Right lobe of liver (tissue), 6 donors: Measurements from ENCODE around the gene RAI1. TPM values are rescaled to one million over a fixed set of nuclear protein-coding genes. Genes with fewer than 3 reads are reported as not detected.

Source experiments
- ATAC-seq, 4 donors: fragments of 200-7000 bp; cut with Tn5 transposase; one replicate each; pipeline ENCODE4 v1.9.1; 2020; ENCODE audit warnings: mild to moderate bottlenecking in 4 of 4, moderate library complexity in 4 of 4
- DNase-seq, 3 donors: peaks; one replicate each; pipeline ENCODE4 v3.0.0-alpha.2; 2020
- H3K27ac ChIP-seq, 3 donors: fragments of 200-600 bp; one replicate each; pipeline ENCODE4 v1.8.0; 2022
- H3K27me3 ChIP-seq, 2 donors: fragments of 200-600 bp; one replicate each; pipeline ENCODE4 v1.8.0; 2022
- H3K36me3 ChIP-seq, 4 donors: fragments of 200-600 bp; sonication (generic) in 1 of 4; one replicate each; pipeline versions ENCODE4 v1.5.1 to v1.8.0; 2017 to 2022; ENCODE audit warnings: control low read depth in 1 of 4
- H3K4me1 ChIP-seq, 4 donors: fragments of 200-600 bp; sonication (generic) in 1 of 4; one replicate each; pipeline versions ENCODE4 v1.5.1 to v1.8.0; 2017 to 2022; ENCODE audit warnings: control low read depth in 1 of 4
- H3K4me3 ChIP-seq, 3 donors: fragments of 200-600 bp; one replicate each; pipeline ENCODE4 v1.8.0; 2022
- H3K9me3 ChIP-seq, 4 donors: fragments of 200-600 bp; sonication (generic) in 1 of 4; one replicate each; pipeline versions ENCODE4 v1.5.1 to v1.8.0; 2017 to 2022; ENCODE audit warnings: control low read depth in 1 of 4
- CTCF ChIP-seq, 4 donors: fragments of 200-600 bp in 3 of 4; fragments of 450-650 bp in 1 of 4; IDR thresholded peaks; one replicate each; pipeline versions ENCODE4 v1.5.1 to v1.8.0; 2016 to 2022; ENCODE audit warnings: antibody characterized with exemption in 4 of 4, mild to moderate bottlenecking in 2 of 4
- POLR2A ChIP-seq: fragments of 450-650 bp; IDR thresholded peaks from one replicate; pipeline ENCODE4 v1.6.1; 2017; ENCODE audit warnings: antibody characterized with exemption, mild to moderate bottlenecking
- WGBS: methylation state at CpG from one replicate; pipeline ENCODE4 v1.1.6; 2018; ENCODE audit warnings: low coverage, low lambda C conversion rate; ENCODE audit not compliant: insufficient coverage; ENCODE audit errors: missing lambda C conversion rate; 5-methylcytosine and 5-hydroxymethylcytosine counted together
- intact Hi-C, 2 donors: fragments of 100-400 bp; cut with DNase I; formaldehyde crosslinking; loops; one replicate each; pipeline versions ENCODE4 v1.11.2 to v1.14.1; 2022
- total RNA-seq, 6 experiments: library from RNA; depleted of rRNA in 2 of 6; stranded (reverse); fragments of >200 nt in 2 of 6; fragmentation: NEBNext Ultra II Directional in 3 of 6; extraction: Animal tissue kit (Norgen Biotek cat#: 25700) in 3 of 6; gene quantifications; one replicate each; pipeline versions ENCODE4 v1.1.0 to v1.2.4, GENCODE V29; 2016 to 2023
- donor health status: DM: no; HTN: yes; CAD: no.
- donor health status: DM: no; HTN: no; CAD: no.
- donor health status: DM: no; HTN: no; CAD: no.
- donor health status: DM: no; HTN: yes; CAD: no.
- donor health status: DM: no; HTN: yes; CAD: no.

The RAI1 gene
- total RNA-seq, 6 experiments from 2014 or later, result 6.1 to 14.5 (median 8.4) TPM

GRCh38 chr17:17708816-17709215, 27.6 kb downstream of the RAI1 start:
- TF ChIP-seq POLR2A, result no peak
- TF ChIP-seq CTCF (IDR thresholded peaks at IDR 0.05), result no peak
- ATAC-seq (no peak), DNase-seq (no peak)
- intact Hi-C loops, result no loop called here
- Histone ChIP-seq H3K27ac (no peak overlapping the region), H3K36me3 (no peaks in the 10 kb centered on the region), H3K9me3 (no peaks in the 10 kb centered on the region), H3K4me1 (peaks cover 0 to 9% (median 0%) of the 10 kb centered on the region in 4 donors), H3K27me3 (no peaks in the 10 kb centered on the region), H3K4me3 (no peak overlapping the region)
- WGBS, result 60% methylated on average over 1 of the region's 9 CpGs

GRCh38 chr17:17709815-17710321, 28.6 kb downstream of the RAI1 start:
- no peak overlapping the region for H3K27ac ChIP-seq
- no peak overlapping the region for H3K4me3 ChIP-seq
- H3K27me3 ChIP-seq, result no peaks in the 10 kb centered on the region
- ATAC-seq (no peak), DNase-seq (no peak)
- intact Hi-C loops, result no loop called here
- WGBS, result 84% methylated on average over 6 of the region's 15 CpGs
- peaks cover 0 to 9% (median 0%) of the 10 kb centered on the region in 4 donors for H3K4me1 ChIP-seq
- H3K9me3 ChIP-seq, result no peaks in the 10 kb centered on the region
- TF ChIP-seq CTCF (IDR thresholded peaks at IDR 0.05), result no peak
- TF ChIP-seq POLR2A, result no peak
- no peaks in the 10 kb centered on the region for H3K36me3 ChIP-seq

- no peak overlapping the region for H3K4me3 ChIP-seq
- H3K4me1 ChIP-seq, result peaks cover 0 to 9% (median 0%) of the 10 kb centered on the region in 4 donors
- TF ChIP-seq CTCF (IDR thresholded peaks at IDR 0.05), result no peak
- TF ChIP-seq POLR2A, result no peak
- WGBS, result no CpG with 5 or more reads among the region's 4 CpGs
- no peaks in the 10 kb centered on the region for H3K9me3 ChIP-seq
- no peaks in the 10 kb centered on the region for H3K27me3 ChIP-seq
- H3K27ac ChIP-seq, result peak overlapping the region in 1 of 3 donors; percentile 63
- H3K36me3 ChIP-seq, result no peaks in the 10 kb centered on the region
- intact Hi-C loops, result no loop called here
- DNase-seq, result no peak
- no peak for ATAC-seq
Observed at GRCh38 chr17:17710355-17710727, 29.1 kb downstream of the RAI1 start.

GRCh38 chr17:17710728-17711541, 29.7 kb downstream of the RAI1 start:
- peak overlapping the region in 1 of 3 donors; percentile 63 for H3K27ac ChIP-seq
- no peak for TF ChIP-seq CTCF (IDR thresholded peaks at IDR 0.05)
- no peak for TF ChIP-seq POLR2A
- no peak overlapping the region for H3K4me3 ChIP-seq
- H3K27me3 ChIP-seq, result no peaks in the 10 kb centered on the region
- H3K36me3 ChIP-seq, result no peaks in the 10 kb centered on the region
- H3K9me3 ChIP-seq, result no peaks in the 10 kb centered on the region
- peaks cover 0 to 8% (median 0%) of the 10 kb centered on the region in 4 donors for H3K4me1 ChIP-seq
- DNase-seq, result peak in 1 of 3 donors; percentile 76
- WGBS, result 27% methylated on average over 2 of the region's 16 CpGs
- intact Hi-C loops, result no loop called here
- peak in 3 of 4 donors; percentile 17 to 87 (median 64) for ATAC-seq
